ENCODE data around the gene HOXD9. TPM values are rescaled to one million over a fixed set of nuclear protein-coding genes. Genes with fewer than 3 reads are reported as not detected.

The HOXD9 gene
- total RNA-seq, 1 donor from 2014 or later: 19.8 TPM

DNA sequence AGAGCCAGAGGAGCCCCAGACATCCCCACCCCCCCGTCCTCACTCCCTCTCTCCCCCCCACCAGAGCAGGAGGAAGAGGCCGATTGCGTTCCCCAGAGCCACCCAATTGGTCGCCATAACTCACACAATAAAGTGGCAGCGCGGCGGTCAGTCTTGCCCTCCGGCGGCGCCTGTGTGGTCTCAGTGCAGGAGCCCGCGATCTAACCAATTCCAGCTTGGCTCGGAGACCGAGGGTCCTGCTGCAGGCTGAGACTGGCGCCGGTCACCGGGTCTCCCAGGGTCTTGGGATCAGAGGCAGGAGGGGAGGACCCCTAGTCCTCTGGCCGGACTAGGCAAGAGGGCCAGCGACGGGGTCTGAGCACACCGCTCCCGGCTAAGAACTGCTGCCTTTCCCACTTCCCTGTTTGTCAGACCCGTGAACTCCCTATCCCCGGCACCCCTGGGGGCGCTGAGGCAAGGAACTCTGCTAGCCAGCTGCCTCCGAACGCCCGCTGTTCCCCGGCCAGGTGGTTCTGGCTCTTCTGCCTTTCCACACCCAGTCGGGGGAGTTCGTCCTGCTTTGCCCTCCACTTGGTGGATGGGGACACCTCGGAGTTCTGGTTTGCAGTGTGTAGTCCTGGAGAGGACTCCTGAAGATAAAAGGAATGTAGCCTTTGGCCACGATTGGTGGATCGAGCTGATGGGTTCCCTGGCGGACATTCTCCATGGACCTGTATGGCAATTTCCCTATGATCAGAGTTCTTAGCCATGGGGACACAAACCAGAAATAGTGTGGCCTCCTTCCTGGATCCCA, 24.0 kb upstream of the HOXD9 start:
- no peak for DNase-seq (ENCODE audit: low spot score)

- no peak for DNase-seq (ENCODE audit: low spot score)
These were observed 23.3 kb upstream of the HOXD9 start for GRCh38 chr2:176099159-176099727.

- no peak for DNase-seq (ENCODE audit: low spot score)
These were observed 22.6 kb upstream of the HOXD9 start, which contains the start of gene HOXD12 for GRCh38 chr2:176099728-176100546. HOXD12 (plus strand) TSS chr2:176099795; CDS start chr2:176099802, 7 bp downstream.

DNA sequence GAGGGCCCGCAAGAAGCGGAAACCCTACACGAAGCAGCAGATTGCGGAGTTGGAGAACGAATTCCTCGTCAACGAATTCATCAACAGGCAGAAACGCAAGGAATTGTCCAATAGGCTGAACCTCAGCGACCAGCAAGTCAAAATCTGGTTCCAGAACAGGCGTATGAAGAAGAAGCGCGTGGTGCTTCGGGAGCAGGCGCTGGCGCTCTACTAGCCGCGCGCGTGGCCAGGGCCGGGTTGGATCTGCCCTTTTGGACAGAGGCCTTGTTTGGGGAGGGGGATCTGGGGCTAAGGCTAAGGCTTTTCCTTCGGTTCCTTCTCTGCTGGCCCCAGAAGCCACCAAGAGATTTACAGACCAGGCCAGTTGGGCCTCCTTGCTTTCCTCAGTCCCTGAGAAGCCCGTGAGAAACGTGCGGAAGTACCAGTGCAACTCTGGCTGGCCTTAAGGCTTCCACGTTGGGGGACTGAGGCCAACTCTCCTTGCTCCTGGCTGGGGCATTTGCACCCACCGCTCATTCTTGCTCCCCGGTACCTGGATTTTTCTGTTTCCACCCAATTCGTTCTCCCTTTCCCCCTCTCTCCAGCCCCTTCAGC, 21.9 kb upstream of the HOXD9 start:
- DNase-seq (ENCODE audit: low spot score): no peak

DNA sequence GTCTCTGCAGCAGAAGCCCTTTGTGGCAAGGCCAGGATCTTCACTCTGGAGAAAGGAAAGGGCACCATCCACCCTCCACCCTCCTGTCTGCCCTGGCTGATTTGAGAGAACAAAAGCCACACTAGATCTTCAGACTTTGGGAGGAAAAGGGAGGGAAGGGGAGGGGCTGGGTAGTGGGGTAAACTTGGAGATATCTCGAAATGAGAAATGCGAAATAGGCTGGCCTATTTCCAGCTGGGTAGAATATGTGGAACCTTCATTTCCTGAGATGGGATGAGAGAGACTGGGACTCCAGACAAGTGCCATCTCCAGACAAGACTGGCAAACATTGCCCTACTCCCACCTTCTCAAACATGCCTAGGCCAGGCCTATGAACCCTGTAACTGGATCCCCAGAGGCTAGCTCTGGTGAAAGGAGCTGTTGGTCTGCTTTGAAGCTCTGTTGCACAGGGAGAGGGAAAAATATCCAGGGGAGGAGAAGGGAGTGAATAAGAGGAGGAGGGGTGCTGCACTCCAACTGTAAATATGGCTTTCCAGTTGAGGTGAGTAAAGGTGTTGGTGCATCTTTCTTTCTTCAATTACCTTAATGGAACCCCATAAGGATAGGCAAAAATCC, 21.2 kb upstream of the HOXD9 start:
- DNase-seq (ENCODE audit: low spot score): no peak

DNA sequence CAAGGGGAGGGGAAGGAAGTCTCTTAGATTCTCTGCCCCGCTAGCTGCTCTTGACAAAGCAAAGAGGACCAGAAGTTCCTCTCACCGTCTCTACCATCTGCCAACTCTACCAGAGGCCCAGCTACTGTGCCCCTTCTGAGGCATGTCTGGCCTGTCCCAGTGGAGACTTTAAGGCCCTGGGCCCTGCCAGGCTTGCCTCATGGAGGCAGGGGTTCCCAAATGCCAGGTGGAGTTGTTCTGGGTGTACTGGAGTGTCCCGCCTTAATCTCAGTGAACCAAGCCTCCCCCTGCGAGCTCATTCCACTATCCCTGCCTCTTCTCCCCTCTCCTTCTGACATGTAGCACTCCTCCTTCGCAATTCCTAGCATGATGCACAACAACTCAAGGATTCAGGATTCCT, 20.7 kb upstream of the HOXD9 start:
- no peak for DNase-seq (ENCODE audit: low spot score)

DNA sequence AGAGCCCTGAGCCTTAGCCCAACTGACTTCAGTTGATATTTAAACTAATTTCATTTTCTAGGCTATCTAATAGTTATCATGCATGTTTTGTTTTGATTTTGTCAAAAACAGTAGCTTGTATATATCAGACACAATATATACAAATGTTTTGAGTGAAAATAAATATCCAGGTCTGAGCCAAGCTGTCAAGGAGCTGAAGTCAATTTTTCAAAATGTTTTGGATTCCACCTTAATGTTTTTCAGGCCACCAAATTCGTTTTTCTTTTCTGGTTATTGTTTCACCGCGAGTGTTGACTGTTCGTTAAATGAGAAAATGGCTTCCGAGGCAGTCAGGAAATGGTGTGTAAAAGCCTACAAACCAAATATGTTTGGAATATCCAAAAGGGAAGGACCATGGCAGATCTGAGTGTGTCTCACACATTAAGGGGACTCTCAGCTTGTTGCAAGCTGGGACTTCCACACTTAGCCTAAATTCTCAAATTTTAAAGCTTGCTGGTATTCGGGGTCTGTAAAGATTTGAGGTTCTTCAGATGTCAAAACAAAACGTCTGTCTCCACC, 20.1 kb upstream of the HOXD9 start:
- DNase-seq (ENCODE audit: low spot score): no peak

GRCh38 chr2:176103194-176103593, 19.3 kb upstream of the HOXD9 start:
- no peak for DNase-seq (ENCODE audit: low spot score)

GRCh38 chr2:176103742-176104315, 18.7 kb upstream of the HOXD9 start:
- DNase-seq (ENCODE audit: low spot score): no peak

DNA sequence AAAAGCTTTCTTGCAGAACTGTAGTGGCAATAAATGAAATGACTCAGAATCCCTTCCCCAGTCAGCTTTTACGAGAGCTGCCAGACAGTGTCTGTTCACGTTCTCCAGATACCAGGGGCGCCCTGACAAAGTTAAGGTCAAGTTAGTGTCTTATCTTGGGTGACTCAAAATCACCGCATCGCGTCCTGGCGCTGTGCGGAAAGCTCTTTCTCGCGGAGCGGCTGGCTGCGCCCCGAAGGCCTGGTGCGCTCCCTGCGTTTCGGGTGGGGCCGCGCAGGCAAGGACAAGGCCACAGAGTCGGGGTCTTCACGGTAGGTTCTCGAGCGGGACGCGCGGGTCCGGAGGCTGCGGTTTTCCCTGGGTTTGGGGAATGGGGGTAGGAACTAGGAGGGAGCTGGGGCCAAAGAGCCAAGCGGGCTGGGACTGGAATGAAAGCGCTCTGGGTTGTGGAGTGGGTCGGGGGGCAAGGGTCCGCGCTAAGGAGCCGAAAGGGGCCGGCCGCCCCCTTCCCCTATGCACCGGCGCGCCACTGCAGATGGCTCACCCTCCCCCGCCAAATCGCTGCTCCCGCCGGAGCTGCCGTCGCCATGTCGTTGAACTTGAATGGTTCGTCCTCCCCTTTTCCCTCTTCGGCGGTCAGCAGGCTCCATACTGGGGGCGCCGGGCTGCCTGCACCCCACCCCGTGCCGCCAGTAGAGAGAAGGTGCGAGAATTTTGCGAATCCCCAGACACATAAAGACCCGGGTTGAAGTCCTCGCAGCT, 18.0 kb upstream of the HOXD9 start:
- no peak for DNase-seq (ENCODE audit: low spot score)

GRCh38 chr2:176105078-176105729, 17.3 kb upstream of the HOXD9 start:
- no peak for DNase-seq (ENCODE audit: low spot score)

GRCh38 chr2:176105730-176106580, 16.6 kb upstream of the HOXD9 start:
- DNase-seq (ENCODE audit: low spot score): no peak

GRCh38 chr2:176106581-176107539, 15.7 kb upstream of the HOXD9 start, which contains the start of gene HOXD11:
HOXD11 (plus strand) TSS chr2:176107280; CDS start chr2:176107356, 76 bp downstream.
- DNase-seq (ENCODE audit: low spot score): peak; percentile 59

GRCh38 chr2:176107731-176108181, 14.8 kb upstream of the HOXD9 start:
- DNase-seq (ENCODE audit: low spot score): peak; percentile 41

GRCh38 chr2:176109192-176109901, 13.2 kb upstream of the HOXD9 start:
- peak; percentile 26 for DNase-seq (ENCODE audit: low spot score)

- DNase-seq (ENCODE audit: low spot score): no peak
These were observed 12.6 kb upstream of the HOXD9 start for GRCh38 chr2:176109946-176110345.

Data from ureter (tissue), 1 donor.